Neuron (in vitro differentiated cells): Measurements from ENCODE around the gene EDEM3.
"Not testable (repeated sequence)": the region's sequence is repeated elsewhere in the genome, so short reads cannot be mapped to it uniquely, and the experiment has no call there.

Source experiments
- H2AFZ ChIP-seq: one replicate; pipeline ENCODE4 v1.6.1; 2013; ENCODE audit warnings: low read depth, mild to moderate bottlenecking, inconsistent platforms, low read length, moderate library complexity
- H3K27me3 ChIP-seq: one replicate; pipeline ENCODE4 v1.6.1; 2013; ENCODE audit warnings: low read length; ENCODE audit not compliant: insufficient read depth
- H3K36me3 ChIP-seq: one replicate; pipeline ENCODE4 v1.6.1; 2013; ENCODE audit warnings: low read length; ENCODE audit not compliant: insufficient read depth
- H3K4me1 ChIP-seq: one replicate; pipeline ENCODE4 v1.6.1; 2013; ENCODE audit warnings: low read length; ENCODE audit not compliant: insufficient read depth
- H3K4me3 ChIP-seq: 2 replicates; pipeline ENCODE4 v1.5.1; 2013; ENCODE audit warnings: mild to moderate bottlenecking, low read length, moderate library complexity
- H3K9me3 ChIP-seq: one replicate; pipeline ENCODE4 v1.6.1; 2013; ENCODE audit warnings: low read length

EDEM3 gene

DNA sequence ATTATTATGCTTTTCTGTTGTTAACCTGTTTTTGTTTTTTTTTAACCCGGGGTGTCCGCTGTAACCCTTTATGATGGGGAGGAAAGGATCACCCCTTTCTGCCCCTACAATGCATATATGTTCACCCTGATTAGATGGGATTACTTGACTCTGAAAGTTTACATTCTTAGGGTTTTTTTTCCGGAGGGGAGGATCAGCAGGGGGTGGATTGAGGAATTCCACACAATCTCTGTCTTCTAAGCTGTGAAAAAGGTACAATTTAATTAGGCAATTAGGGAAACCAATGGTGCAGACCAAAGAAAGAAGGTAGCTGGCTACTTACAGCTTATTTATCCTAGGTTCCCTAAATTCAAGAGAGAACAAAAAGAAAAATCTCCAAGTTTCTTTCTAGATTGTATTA is 58.3 kb downstream of the EDEM3 start:
- H3K36me3 ChIP-seq: peaks cover 19% of the 10 kb centered on the region
- H2AFZ ChIP-seq: no peak overlapping the region
- no peaks in the 10 kb centered on the region for H3K9me3 ChIP-seq
- no peaks in the 10 kb centered on the region for H3K4me1 ChIP-seq
- no peak overlapping the region for H3K4me3 ChIP-seq
- no peaks in the 10 kb centered on the region for H3K27me3 ChIP-seq

DNA sequence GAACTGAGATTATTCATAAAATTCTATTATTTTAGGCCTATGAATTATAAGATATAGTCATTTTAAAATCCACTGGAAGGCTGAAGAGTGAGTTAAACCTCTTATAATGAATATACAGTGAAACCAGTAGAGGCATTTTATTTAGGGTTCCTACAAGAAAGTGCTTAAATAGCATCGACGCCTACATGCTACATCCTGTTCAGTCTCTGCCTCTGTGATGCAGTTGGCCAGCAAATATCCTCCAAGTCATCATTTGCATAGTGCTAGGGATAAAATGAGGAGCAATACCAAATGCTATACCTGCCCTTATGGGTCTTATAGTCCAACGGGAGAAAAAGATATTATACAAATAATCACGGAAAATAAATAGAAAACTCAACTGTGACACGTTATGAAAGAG is 59.6 kb downstream of the EDEM3 start:
- H3K27me3 ChIP-seq: no peaks in the 10 kb centered on the region
- no peaks in the 10 kb centered on the region for H3K4me1 ChIP-seq
- no peak overlapping the region for H2AFZ ChIP-seq

DNA sequence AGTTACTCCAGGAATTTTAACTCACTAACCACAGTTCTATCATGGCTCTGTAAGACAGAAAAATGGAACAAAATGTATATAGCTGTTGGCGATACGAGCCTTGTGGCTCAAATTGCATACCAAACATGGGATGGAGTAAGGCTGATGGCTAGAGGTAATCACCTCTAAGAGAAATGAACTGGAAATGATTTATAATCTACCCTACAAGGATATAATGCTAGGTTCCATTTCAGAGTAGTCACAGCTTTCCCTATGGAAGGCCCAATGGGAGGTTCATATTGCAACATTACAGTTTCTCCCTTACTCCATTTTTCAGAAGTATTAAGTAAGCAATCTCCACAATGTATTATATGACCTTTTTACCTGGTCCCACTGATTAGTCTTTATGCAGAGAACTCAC is 61.6 kb downstream of the EDEM3 start:
- Histone ChIP-seq H2AFZ (no peak overlapping the region), H3K9me3 (no peaks in the 10 kb centered on the region), H3K4me1 (no peaks in the 10 kb centered on the region), H3K36me3 (peaks cover 18% of the 10 kb centered on the region), H3K27me3 (no peaks in the 10 kb centered on the region), H3K4me3 (no peak overlapping the region)

More for the DNA sequence above, 59.6 kb downstream of the EDEM3 start:
- Histone ChIP-seq H3K4me3 (no peak overlapping the region), H3K9me3 (no peaks in the 10 kb centered on the region), H3K36me3 (peaks cover 18% of the 10 kb centered on the region)

DNA sequence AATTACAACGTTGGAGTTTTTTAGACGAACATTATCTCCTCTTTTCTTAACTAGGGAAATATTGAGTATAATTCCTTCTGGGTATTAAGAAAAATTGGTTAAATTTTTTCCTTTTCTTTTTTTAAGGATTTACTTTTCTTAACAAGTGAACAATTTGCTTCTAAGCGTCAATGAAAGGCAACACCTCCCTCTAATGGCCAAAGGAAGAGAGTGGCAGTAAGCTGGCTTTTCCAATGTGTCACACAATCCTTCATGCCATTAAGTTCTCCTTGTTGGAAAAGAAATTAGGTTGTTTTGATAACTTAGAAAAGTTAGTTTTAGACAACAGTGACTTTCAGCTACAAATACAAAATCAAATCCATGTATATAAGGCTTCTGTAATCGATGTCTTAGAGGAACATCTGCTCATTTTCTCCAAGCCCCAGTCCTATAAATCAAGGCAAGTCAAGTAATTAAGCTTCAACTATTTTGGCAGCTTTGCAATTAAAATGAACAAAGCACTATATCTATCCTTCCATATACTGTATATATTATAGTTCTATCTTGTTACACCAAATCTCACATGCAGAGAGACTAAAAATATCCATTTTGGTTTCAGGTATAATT is 62.8 kb downstream of the EDEM3 start:
- no peak overlapping the region for H2AFZ ChIP-seq

DNA sequence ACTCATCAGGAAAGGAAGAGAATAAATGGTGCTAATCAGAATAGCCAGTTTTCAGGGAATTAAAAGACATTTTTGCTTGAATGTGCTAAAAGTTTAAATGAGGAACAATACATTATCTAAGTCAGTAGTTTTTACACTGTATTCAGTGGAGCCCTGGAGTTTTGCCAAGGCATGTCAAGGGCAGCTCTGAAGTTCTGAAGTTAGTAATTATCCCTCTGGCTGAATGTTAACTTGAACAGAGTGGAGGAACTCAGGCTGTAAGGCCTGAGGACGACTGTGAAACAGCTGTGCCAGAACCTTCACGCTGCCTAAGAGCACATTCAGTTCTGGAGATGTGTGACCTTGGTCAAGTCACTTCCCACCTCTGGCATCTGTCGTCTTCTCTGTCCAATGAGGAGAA is 68.1 kb downstream of the EDEM3 start:
- Histone ChIP-seq H3K4me3 (no peak overlapping the region), H3K36me3 (no peaks in the 10 kb centered on the region), H3K9me3 (peaks cover 3% of the 10 kb centered on the region), H3K4me1 (no peaks in the 10 kb centered on the region), H3K27me3 (no peaks in the 10 kb centered on the region), H2AFZ (no peak overlapping the region)

More for the DNA sequence above, 62.8 kb downstream of the EDEM3 start:
- H3K4me3 ChIP-seq: no peak overlapping the region
- H3K36me3 ChIP-seq: peaks cover 16% of the 10 kb centered on the region
- no peaks in the 10 kb centered on the region for H3K4me1 ChIP-seq
- H3K9me3 ChIP-seq: no peaks in the 10 kb centered on the region
- no peaks in the 10 kb centered on the region for H3K27me3 ChIP-seq

DNA sequence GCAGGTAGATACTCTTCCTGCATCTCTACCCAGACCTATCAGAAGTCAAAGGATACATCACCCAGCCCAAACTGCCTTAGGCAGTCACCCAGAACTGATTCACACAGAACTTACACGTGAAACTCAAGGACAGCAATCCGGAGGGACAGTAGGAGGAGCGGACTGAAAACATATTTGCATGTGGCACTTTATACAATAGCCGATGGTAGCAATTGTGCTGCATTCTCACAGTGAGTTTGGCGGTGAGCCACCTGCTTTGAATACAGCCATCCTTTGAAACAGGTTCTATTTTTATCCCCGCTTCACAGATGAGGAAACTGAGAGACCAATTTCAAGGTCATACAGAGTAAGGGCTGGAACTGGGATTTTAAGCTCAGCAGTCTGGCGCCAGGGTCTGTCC is 69.5 kb downstream of the EDEM3 start:
- peaks cover 3% of the 10 kb centered on the region for H3K9me3 ChIP-seq
- no peak overlapping the region for H3K4me3 ChIP-seq
- H3K27me3 ChIP-seq: no peaks in the 10 kb centered on the region
- no peaks in the 10 kb centered on the region for H3K36me3 ChIP-seq
- H3K4me1 ChIP-seq: no peaks in the 10 kb centered on the region
- H2AFZ ChIP-seq: no peak overlapping the region

DNA sequence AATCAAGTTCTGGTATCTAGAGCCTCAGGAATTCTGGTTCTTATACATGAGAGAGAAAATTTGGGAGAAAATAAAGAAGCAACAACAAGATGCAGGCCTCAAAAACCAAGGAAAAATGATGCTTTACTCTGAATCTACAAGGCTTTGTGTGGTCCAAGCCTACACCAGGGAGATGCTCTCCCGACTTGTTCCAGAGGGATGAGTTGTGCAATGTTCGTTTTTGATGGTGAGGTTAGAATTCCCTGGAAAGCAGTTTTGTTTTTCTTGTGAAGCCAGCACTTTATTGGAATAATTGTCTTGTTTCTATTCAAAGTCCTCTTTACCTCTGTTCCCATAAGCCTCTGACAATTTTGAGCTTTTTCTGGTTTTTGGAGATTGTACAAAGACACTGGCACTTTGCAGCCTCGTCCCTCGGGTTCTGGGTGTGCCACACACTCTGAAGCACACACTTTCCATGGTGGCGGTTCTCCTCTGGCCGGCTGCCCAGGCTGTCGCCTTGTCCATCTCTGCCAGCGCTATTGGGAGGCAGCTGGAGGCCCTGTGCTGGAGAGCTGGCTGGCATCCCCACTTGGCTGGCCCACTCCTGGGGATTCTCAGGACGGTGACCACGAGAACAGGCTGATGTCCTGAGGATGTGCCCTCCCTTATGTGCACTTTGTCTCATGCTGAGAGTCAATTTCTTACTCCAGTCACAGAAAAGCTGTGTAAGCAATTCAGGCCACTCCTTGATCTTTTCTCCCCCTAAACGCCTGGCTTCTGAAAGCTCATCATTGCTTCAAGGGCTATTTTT is 70.2 kb downstream of the EDEM3 start:
- H3K9me3 ChIP-seq: peaks cover 3% of the 10 kb centered on the region
- no peak overlapping the region for H3K4me3 ChIP-seq
- no peak overlapping the region for H2AFZ ChIP-seq
- no peaks in the 10 kb centered on the region for H3K4me1 ChIP-seq
- H3K36me3 ChIP-seq: no peaks in the 10 kb centered on the region
- no peaks in the 10 kb centered on the region for H3K27me3 ChIP-seq

DNA sequence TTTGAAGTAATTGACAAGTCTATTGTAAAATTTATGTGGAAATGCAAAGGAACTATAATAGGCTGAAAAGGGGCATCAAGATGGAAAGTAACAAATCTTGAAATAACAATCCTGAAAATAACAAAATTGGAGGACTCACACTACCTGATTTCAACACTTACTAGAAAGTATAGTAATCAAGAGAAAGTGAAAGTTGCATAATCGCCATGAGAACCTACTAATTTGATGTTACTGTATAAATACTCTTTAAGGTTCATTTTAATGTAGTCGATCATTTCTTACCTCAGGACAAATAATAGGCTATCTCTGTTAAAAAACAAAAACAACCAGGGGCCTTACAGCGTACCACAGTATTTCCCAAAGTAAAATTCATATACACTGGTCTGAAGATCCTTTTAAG is 71.7 kb downstream of the EDEM3 start:
- H2AFZ ChIP-seq: no peak overlapping the region
- no peaks in the 10 kb centered on the region for H3K4me1 ChIP-seq
- H3K27me3 ChIP-seq: no peaks in the 10 kb centered on the region
- peaks cover 3% of the 10 kb centered on the region for H3K9me3 ChIP-seq
- no peak overlapping the region for H3K4me3 ChIP-seq
- no peaks in the 10 kb centered on the region for H3K36me3 ChIP-seq

DNA sequence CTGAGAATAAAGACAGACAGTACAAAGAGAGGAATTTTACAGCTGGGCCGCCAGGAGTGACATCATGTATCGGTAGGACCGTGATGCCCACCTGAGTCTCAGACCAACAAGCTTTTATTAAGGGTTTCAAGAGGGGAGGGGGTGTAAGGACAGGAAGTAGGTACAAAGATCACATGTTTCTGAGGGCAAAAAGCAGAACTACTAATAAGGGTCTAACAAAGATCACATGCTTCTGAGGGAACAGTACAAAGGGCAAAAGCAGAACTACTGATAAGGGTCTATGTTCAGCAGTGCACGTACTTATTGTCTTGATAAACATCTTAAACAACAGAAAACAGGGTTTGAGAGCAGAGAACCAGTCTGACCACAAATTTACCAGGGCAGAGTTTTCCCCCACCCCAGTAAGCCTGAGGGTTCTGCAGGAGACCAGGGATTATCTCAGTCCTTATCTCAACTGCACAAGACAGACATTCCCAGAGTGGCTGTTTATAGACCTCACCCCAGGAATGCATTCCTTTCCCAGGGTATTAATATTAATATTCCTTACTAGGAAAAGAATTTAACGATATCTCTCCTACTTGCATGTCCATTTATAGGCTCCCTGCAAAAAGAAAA is 73.9 kb downstream of the EDEM3 start:
- H3K4me3 ChIP-seq, H3K36me3 ChIP-seq: not testable (repeated sequence)

DNA sequence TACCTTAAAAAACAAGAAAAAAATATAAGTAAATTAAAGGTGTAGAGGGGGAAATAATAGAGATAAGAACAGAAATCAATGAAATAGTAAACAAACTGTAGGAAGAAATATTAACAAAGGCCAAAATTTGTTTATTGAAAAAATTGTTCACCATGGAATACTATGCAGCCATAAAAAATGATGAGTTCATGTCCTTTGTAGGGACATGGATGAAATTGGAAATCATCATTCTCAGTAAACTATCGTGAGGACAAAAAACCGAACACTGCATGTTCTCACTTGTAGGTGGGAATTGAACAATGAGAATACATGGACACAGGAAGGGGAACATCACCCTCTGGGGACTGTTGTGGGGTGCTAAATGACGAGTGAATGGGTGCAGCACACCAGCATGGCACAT is 75.2 kb downstream of the EDEM3 start:
- not testable (repeated sequence) for H3K27me3 ChIP-seq, H3K9me3 ChIP-seq, H2AFZ ChIP-seq, H3K4me1 ChIP-seq, H3K36me3 ChIP-seq, H3K4me3 ChIP-seq

More for the DNA sequence above, 73.9 kb downstream of the EDEM3 start:
- not testable (repeated sequence) for H3K27me3 ChIP-seq, H3K9me3 ChIP-seq, H3K4me1 ChIP-seq, H2AFZ ChIP-seq

DNA sequence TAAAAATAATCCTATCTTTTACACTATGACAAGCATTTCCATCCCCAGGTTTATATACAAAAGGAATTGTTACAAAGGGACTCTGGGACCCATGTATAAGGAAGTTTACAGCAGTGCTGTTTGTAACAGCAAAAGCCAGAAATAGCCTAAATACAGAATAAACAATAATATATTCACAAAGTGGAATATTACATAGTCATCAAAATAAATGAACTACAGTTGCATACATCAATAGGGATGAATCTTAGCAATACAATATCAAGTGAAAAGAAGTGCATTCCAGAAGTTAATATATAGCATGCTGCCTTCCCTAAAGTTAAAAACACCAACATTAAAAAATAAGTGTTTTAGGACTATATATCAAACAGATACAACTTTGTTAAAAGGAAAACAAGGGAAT is 77.3 kb downstream of the EDEM3 start:
- Histone ChIP-seq H3K4me3 (no peak overlapping the region), H3K36me3 (no peaks in the 10 kb centered on the region), H3K9me3 (peaks cover 2% of the 10 kb centered on the region)

DNA sequence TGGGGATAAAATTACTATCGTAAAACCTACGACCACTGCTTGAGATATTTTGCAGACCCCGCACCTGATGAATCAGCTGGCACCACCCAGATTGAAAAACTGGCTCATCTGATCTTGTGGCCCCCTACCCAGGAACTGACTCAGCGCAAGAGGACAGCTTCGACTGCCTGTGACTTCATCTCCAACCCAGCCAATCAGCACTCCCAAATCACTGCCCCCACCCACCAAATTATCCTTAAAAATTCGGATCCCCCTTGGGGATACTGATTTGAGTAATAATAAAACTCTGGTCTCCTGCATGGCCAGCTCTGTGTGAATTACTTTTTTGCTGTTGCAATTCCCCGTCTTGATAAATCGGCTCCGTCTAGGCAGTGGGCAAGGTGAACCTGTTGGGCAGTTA is 81.4 kb downstream of the EDEM3 start:
- Histone ChIP-seq H3K4me1 (peaks cover 18% of the 10 kb centered on the region), H3K4me3 (no peak overlapping the region), H3K36me3 (no peaks in the 10 kb centered on the region), H3K9me3 (no peaks in the 10 kb centered on the region), H2AFZ (no peak overlapping the region), H3K27me3 (peaks cover 2% of the 10 kb centered on the region)

More for the DNA sequence above, 77.3 kb downstream of the EDEM3 start:
- H3K27me3 ChIP-seq: no peaks in the 10 kb centered on the region
- no peak overlapping the region for H2AFZ ChIP-seq
- no peaks in the 10 kb centered on the region for H3K4me1 ChIP-seq

DNA sequence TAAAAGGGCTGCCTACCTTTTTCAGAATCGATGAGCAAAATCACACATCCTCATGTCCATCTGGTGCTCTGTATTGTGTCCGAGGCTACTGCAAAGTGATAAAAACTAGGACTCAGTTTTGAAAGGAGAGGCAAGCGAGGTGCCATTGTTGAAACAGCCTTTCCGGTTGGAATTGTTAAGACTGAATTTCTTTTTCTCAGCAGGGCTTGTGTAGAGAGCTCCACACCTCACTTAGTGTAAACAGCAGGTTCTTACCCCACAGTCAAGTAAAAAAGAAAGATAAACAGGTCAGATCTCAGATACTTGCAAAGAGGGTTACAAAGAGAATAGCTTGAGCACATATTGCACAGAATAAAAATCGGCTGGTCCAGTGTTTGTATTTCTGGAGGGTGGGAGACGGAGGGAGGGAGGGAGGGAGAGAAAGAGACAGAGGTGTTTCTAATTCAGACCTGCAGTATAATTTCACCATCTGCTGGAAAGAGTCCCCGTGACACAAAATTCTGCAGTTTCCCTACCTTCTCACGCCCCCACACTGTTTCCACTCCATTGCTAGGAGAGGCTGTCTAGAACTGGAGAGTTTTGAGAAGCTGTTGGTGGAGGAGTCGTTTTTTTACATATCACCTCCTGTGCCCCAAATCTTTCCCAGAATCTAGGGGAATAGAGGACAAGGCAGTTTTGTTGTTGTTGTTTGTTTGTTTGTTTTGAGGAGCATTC is 82.5 kb downstream of the EDEM3 start:
- Histone ChIP-seq H3K27me3 (peaks cover 2% of the 10 kb centered on the region), H3K36me3 (no peaks in the 10 kb centered on the region), H3K4me1 (peaks cover 19% of the 10 kb centered on the region), H3K9me3 (no peaks in the 10 kb centered on the region), H3K4me3 (no peak overlapping the region), H2AFZ (no peak overlapping the region)
